Sigmoid colon (tissue), 7 donors: ENCODE results near the gene IMMT. TPM values are rescaled to one million over a fixed set of nuclear protein-coding genes. Genes with fewer than 3 reads are reported as not detected.

ENCODE experiments used
- DNase-seq: peaks from one replicate; pipeline ENCODE4 v3.0.0-alpha.2; 2019
- H3K27ac ChIP-seq, 4 donors: fragments of 200-600 bp; sonication (generic); one replicate each; pipeline ENCODE4 v1.5.1; 2016 to 2019; ENCODE audit warnings: mild to moderate bottlenecking in 1 of 4
- H3K27me3 ChIP-seq, 3 donors: fragments of 200-600 bp; sonication (generic); one replicate each; pipeline ENCODE4 v1.5.1; 2019; ENCODE audit warnings: mild to moderate bottlenecking in 1 of 3
- H3K36me3 ChIP-seq, 4 donors: fragments of 200-600 bp; sonication (generic); one replicate each; pipeline ENCODE4 v1.5.1; 2016 to 2019
- H3K4me1 ChIP-seq, 4 donors: fragments of 200-600 bp; sonication (generic); one replicate each; pipeline ENCODE4 v1.5.1; 2017 to 2019
- H3K4me3 ChIP-seq, 4 donors: fragments of 200-600 bp; sonication (generic); one replicate each; pipeline ENCODE4 v1.5.1; 2017 to 2019; ENCODE audit warnings: mild to moderate bottlenecking in 2 of 4, moderate library complexity in 1 of 4
- H3K9me3 ChIP-seq, 4 donors: fragments of 200-600 bp in 3 of 4; sonication (generic) in 3 of 4; one replicate each; pipeline versions ENCODE4 v1.5.1 to v1.6.1; 2013 to 2019
- CTCF ChIP-seq, 4 experiments: fragments of 450-650 bp in 3 of 4; fragments of 200-600 bp in 1 of 4; IDR thresholded peaks; one replicate each; pipeline ENCODE4 v1.5.1; 2016 to 2019; ENCODE audit warnings: antibody characterized with exemption in 4 of 4, mild to moderate bottlenecking in 3 of 4, moderate library complexity in 2 of 4
- EP300 ChIP-seq, 4 donors: sonication (generic); formaldehyde crosslinking; IDR thresholded peaks; one replicate each; pipeline ENCODE4 v1.6.1; 2017; ENCODE audit warnings: antibody characterized with exemption in 4 of 4
- POLR2A ChIP-seq, 2 donors: fragments of 450-650 bp; IDR thresholded peaks; one replicate each; pipeline ENCODE4 v1.6.1; 2016; ENCODE audit warnings: antibody characterized with exemption in 2 of 2, mild to moderate bottlenecking in 2 of 2, moderate library complexity in 2 of 2
- POLR2AphosphoS5 ChIP-seq, 4 donors: sonication (generic); formaldehyde crosslinking; IDR thresholded peaks; one replicate each; pipeline ENCODE4 v1.6.1; 2017; ENCODE audit warnings: antibody characterized with exemption in 4 of 4
- WGBS, 2 donors: extraction: QIAGEN DNeasy Blood & Tissue Kit; methylation state at CpG; one replicate each; pipeline ENCODE4 v1.1.7; 2013; 5-methylcytosine and 5-hydroxymethylcytosine counted together
- intact Hi-C: fragments of 100-400 bp; cut with DNase I; formaldehyde crosslinking; loops from one replicate; pipeline ENCODE4 v1.15.1; 2023
- polyA plus RNA-seq, 3 donors: library from polyadenylated mRNA; stranded (reverse); fragments of 200-250 nt; gene quantifications; one replicate each; pipeline ENCODE4 v1.2.3, GENCODE V29; 2013
- total RNA-seq, 4 donors: library from RNA; depleted of rRNA; stranded (reverse); fragments of >200 nt; gene quantifications; one replicate each; pipeline ENCODE4 v1.1.0, GENCODE V29; 2016
- donor health status: healthy with polysubstance abuse.
- donor health status: Bipolar disorder and iron deficiency.
- donor health status: healthy.

Gene IMMT
- total and polyA plus RNA-seq, 7 donors: 46.1 to 90.2 (median 48.2) TPM

GRCh38 chr2:86107031-86107430 lies 88.2 kb downstream of the IMMT start:
- Histone ChIP-seq H3K27ac (peak overlapping the region in 3 of 4 donors; percentile 83 to 85 (median 84)), H3K4me3 (peak overlapping the region; percentile 72 to 89 (median 82)), H3K4me1 (peaks cover 0 to 47% (median 39%) of the 10 kb centered on the region in 4 donors), H3K36me3 (peaks cover 0 to 39% (median 5%) of the 10 kb centered on the region in 4 donors), H3K27me3 (no peaks in the 10 kb centered on the region), H3K9me3 (no peaks in the 10 kb centered on the region)
- no peak for TF ChIP-seq EP300 (IDR thresholded peaks at IDR 0.05)
- TF ChIP-seq CTCF (IDR thresholded peaks at IDR 0.05): no peak
- no peak for TF ChIP-seq POLR2AphosphoS5 (IDR thresholded peaks at IDR 0.05)
- no peak for TF ChIP-seq POLR2A (IDR thresholded peaks at IDR 0.05)
- DNase-seq: no peak
- 11 to 21% methylated on average over 5 of the region's 5 CpGs for WGBS, 2 donors
- intact Hi-C loops: loop anchor here (10.0 kb wide), 1 partner anchor 752 kb away; the partner anchor contains the start of genes ELMOD3 and RETSAT

GRCh38 chr2:86105969-86106945 lies 89.0 kb downstream of the IMMT start, which contains the start of gene PTCD3:
Gene PTCD3, plus strand, starts transcription at chr2:86106235. Its CDS starts 13 bp downstream, at chr2:86106248.
- TF ChIP-seq EP300 (IDR thresholded peaks at IDR 0.05) (no peak), CTCF (IDR thresholded peaks at IDR 0.05) (no peak), POLR2AphosphoS5 (IDR thresholded peaks at IDR 0.05) (peak; percentile 78 to 92 (median 88)), POLR2A (IDR thresholded peaks at IDR 0.05) (peak; percentile 54 to 55)
- Histone ChIP-seq H3K27ac (peak within 1 kb of the TSS; percentile 83 to 86 (median 84)), H3K27me3 (no peaks in the 10 kb centered on the region), H3K4me1 (peaks cover 0 to 47% (median 39%) of the 10 kb centered on the region in 4 donors), H3K9me3 (no peaks in the 10 kb centered on the region), H3K4me3 (peak within 1 kb of the TSS; percentile 72 to 89 (median 82)), H3K36me3 (peaks cover 0 to 35% (median under 1%) of the 10 kb centered on the region in 4 donors)
- 0 to 1% methylated on average over 44 of the region's 44 CpGs for WGBS, 2 donors
- peak; percentile 97 for DNase-seq
- intact Hi-C loops: loop anchor here (10.0 kb wide), 1 partner anchor 751 kb away; the partner anchor contains the start of genes ELMOD3 and RETSAT

GRCh38 chr2:86105252-86105968 lies 89.9 kb downstream of the IMMT start, which contains the start of gene POLR1A:
Gene POLR1A, minus strand, starts transcription at chr2:86105886. Its CDS starts 110 bp downstream, at chr2:86105776.
- no peaks in the 10 kb centered on the region for H3K27me3 ChIP-seq
- 0% methylated on average over 38 of the region's 38 CpGs for WGBS, 2 donors
- H3K4me1 ChIP-seq: peaks cover 0 to 47% (median 39%) of the 10 kb centered on the region in 4 donors
- H3K4me3 ChIP-seq: peak within 1 kb of the TSS; percentile 72 to 89 (median 82)
- TF ChIP-seq POLR2AphosphoS5 (IDR thresholded peaks at IDR 0.05): peak in 1 of 4 donors; percentile 41
- TF ChIP-seq POLR2A (IDR thresholded peaks at IDR 0.05): no peak
- no peak for TF ChIP-seq EP300 (IDR thresholded peaks at IDR 0.05)
- no peak for TF ChIP-seq CTCF (IDR thresholded peaks at IDR 0.05)
- H3K36me3 ChIP-seq: peaks cover 0 to 26% (median 1%) of the 10 kb centered on the region in 4 donors
- intact Hi-C loops: loop anchor here (10.0 kb wide), 1 partner anchor 751 kb away; the partner anchor contains the start of genes ELMOD3 and RETSAT
- H3K9me3 ChIP-seq: no peaks in the 10 kb centered on the region
- DNase-seq: peak; percentile 96
- peak within 1 kb of the TSS; percentile 83 to 86 (median 84) for H3K27ac ChIP-seq

GRCh38 chr2:86102157-86102556 lies 93.1 kb downstream of the IMMT start:
- TF ChIP-seq POLR2A (IDR thresholded peaks at IDR 0.05): no peak
- no peak for TF ChIP-seq POLR2AphosphoS5 (IDR thresholded peaks at IDR 0.05)
- no peak for TF ChIP-seq EP300 (IDR thresholded peaks at IDR 0.05)
- no peak for TF ChIP-seq CTCF (IDR thresholded peaks at IDR 0.05)
- DNase-seq: no peak

More at GRCh38 chr2:86102157-86102556, 93.1 kb downstream of the IMMT start:
- Histone ChIP-seq H3K4me1 (peaks cover 0 to 34% (median 28%) of the 10 kb centered on the region in 4 donors), H3K27ac (no peak overlapping the region), H3K27me3 (no peaks in the 10 kb centered on the region), H3K9me3 (no peaks in the 10 kb centered on the region), H3K36me3 (peaks cover 0 to 34% (median 11%) of the 10 kb centered on the region in 4 donors), H3K4me3 (no peak overlapping the region)
- intact Hi-C loops: loop anchor here (10.0 kb wide), 1 partner anchor 747 kb away; the partner anchor contains the start of genes ELMOD3 and RETSAT
